HG03521 (cell line): ENCODE data around the gene SETSIP.
"Not testable (repeated sequence)": the region's sequence is repeated elsewhere in the genome, so short reads cannot be mapped to it uniquely, and the experiment has no call there.

Experiments
- ATAC-seq: cut with Tn5 transposase; IDR thresholded peaks from one replicate; pipeline ENCODE4 v1.9.1; 2021; ENCODE audit warnings: mild to moderate bottlenecking, moderate library complexity; ENCODE audit not compliant: unreplicated experiment

The SETSIP gene, protein sequence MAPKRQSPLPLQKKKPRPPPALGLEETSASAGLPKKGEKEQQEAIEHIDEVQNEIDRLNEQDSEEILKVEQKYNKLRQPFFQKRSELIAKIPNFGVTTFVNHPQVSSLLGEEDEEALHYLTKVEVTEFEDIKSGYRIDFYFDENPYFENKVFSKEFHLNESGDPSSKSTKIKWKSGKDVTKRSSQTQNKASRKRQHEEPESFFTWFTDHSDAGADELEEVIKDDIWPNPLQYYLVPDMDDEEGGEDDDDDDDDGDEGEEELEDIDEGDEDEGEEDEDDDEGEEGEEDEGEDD

DNA sequence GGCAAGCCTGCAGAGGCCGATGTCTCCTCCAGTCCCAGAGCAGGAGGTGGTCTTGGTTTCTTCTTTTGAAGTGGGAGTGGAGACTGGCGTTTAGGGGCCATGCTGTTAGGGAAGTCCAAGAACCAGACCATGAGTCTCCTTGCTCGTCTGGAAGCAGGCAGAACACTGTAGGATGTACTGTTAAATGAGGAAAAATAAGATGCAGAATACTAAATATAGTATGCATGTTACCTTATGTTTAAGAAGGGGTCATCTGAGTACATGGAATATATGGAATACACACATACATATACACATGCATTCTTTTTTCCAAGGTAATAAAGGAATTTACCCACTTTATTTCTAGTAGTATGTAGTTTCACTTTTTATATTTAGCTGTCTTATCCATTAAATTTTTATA, at the start of gene SETSIP:
TSS of gene SETSIP (minus strand) at position 101 of the 400 bp plus-strand sequence. CDS start at position 101, 0 bp downstream.
- no peak for ATAC-seq

GRCh38 chr1:92123868-92124267, 48.7 kb upstream of the SETSIP start:
- ATAC-seq, result no peak

DNA sequence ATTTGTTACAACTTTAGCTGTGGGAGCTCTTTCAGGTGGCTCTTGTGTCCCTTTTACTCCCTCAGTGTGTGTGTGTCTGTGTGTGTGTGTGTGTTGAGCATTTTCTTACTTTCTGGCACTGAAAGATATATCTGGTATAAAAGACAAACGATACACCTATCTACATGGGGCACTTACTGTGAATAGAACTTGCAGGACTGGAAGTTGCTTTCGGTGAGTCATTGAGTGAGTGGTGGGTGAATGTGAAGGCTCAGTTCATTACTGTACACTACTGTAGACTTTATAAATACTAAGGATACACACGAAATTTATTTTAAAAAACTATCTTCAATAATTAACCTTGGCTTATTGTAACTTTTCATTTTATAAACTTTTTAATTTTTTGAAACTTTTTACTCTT, 43.6 kb upstream of the SETSIP start:
- ATAC-seq, result no peak

DNA sequence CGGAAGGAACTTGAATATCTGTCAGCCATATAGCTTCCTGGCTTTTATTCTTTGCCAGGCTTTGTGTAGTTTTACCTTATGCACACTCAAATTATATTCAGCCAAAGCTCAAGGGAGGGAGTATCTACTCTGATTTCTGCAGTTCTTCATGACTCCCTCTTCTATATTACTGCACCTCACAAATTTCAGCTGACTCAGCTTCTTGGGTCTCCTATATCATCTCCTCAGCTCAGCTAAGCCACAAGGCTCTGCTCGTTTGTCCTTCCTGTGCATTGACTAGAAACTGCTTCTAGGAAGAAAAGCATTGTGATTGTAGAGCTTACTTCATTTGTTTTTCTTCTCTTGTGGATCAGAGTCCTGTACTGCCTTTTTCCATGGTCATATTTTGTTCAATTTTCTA, 42.3 kb upstream of the SETSIP start:
- no peak for ATAC-seq

DNA sequence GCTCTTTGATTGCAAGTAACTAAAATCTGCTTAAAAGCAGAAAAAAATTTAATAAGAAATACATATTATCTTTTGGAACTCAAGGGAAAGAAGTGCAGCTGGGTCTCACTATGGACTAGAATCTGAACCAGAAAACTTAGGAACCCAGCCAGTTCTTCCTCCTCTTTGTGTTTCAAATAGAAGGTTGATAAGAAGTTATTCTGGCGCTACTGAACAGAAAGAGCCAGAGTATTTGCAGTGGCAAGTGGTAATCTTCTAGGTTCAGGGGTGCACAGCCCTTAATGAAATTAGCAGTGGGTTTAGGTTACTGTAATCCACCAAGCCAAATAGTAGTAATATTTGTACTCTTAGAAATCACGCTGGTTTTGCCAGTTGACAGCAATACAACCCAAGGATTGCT, 33.4 kb upstream of the SETSIP start:
- ATAC-seq, result no peak

DNA sequence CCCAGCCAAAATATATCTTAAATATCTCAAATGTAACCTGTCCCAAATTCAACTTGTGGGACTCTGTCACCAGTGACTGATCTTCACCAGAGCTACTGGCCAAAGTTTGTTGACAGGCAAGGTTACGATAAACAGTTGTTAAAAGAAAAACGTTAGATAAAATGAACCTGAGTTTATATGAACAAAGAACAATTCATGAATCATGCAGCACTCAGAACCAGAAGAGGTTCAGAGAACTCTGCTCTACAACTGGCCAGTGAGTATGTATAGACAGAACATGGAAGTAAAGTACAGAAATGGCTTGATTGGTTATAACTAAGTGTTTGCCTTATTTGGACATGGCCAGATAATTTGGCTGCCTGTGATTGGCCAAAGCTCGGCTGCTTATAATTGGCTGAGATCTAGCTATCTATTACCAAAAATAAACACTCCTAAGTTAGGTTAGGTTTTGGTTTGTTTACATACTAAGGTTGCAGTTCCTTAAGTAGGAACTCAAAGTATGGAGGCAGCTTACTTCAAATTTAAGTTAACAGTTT, 30.4 kb upstream of the SETSIP start:
- no peak for ATAC-seq

- no peak for ATAC-seq
These were observed 21.1 kb upstream of the SETSIP start for GRCh38 chr1:92096317-92096716.

DNA sequence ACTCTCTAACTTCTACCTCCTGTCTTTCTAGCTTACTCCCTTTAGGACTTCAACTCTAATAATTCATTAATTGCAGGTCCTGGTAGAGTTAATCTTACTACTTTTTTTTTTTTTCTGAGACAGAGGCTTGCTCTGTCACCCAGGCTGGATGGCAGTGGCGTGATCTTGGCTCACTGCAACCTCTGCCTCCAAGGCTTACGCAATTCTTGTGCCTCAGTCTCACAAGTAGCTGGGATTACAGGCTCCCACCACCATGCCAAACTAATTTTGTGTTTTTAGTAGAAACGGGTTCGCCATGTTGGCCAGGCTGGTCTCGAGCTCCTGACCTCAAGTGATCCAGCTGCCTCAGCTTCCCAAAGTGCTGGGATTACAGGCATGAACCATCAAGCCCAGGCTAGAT, 20.7 kb upstream of the SETSIP start:
- ATAC-seq, result no peak

GRCh38 chr1:92094595-92094994, 19.4 kb upstream of the SETSIP start:
- no peak for ATAC-seq

DNA sequence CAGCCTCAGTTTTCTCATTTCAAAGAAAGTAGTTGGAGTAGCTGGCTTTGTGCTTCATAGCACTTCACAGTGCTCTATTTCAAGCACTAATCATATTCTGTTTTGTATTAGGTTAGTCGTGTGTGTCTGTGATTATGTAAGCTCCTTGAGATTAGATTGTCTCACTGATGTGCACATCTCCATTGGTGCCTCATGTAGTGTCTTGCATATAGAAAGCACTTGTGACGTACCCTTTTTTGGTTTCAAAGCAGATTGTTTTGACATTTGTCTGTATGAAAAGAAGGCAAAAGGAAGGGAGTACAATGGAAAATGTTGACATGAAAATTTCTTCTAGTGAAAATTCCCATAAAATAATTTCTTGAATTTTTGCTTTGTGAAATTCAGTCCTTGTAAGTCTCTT, 18.9 kb upstream of the SETSIP start:
- ATAC-seq, result no peak

DNA sequence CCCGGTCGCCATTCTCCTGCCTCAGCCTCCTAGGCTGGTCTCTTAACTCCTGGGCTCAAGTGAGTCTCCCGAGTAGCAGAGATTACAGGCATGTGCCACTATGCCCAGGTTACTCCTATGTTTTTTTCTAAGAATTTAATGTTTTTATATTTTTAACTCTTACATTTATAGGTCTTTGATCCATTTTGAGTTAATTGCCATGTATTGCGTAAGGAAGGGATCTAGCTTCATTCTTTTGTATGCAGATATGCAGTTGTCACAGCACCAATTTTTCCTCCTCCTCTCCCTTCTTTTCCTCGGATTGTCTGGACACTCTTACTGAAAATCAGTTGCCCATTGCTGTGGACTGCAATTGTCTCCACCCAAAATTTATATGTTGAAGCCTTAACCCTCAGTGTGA, 16.4 kb upstream of the SETSIP start:
- no peak for ATAC-seq

GRCh38 chr1:92087542-92087941, 12.3 kb upstream of the SETSIP start:
- ATAC-seq, result no peak

DNA sequence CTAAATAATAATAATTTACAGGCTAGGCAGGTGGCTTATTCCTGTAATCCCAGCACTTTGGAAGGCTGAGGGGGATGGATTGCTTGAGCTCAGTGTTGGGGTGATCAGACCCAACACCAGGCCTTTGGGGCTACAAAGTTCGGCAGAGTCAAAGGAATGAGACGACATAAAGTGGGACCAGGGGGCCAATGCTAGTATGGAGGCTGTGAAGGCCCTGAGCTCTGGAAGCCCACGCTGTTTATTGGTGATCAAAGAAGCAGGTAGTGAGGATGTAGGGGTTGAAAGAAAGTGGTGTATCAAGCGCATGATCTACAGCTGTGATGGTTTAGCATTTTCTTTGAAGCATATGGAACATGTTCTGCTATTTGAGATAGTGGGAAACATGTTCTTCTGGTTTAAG, 10.5 kb upstream of the SETSIP start:
- no peak for ATAC-seq

DNA sequence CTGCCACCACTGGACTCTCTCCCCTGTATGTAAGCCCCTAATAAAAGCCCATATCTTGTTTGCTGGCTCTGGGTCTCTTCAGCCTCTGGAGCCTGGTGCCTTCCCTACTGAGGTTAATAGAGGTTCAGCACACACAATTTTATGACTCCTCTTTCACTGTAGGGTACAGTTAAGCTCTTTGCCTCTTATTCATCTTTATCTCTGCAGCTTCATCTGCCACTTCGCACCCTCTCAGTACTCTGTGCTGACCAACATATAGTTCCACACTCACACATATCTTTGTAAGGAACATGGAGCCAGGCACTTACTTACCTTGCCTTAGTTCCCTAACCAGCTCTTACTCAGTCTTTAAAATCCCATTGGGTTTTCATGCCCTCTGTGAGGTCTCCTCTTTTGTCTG, 9.4 kb upstream of the SETSIP start:
- no peak for ATAC-seq

DNA sequence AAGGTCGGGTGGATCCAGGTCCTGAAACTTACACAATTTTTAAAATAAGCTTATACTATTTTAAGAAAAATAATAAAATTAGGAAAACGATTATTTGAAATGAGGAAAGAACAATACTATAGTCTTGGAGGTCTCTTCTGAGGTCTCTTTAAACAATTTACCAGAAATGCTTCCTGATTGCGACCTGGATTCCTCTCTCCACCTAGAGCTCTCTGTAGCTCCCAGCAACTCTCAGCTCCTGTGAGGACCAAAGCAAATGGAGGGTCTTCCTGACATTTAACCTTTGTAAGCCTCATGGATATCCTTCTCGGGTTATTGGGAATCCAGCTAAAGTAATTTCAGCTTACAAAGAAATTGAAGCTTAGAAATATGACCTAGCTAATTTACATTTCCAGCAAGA, 5.8 kb upstream of the SETSIP start:
- no peak for ATAC-seq

GRCh38 chr1:92080128-92080985, 5.1 kb upstream of the SETSIP start, which contains the start of gene BTBD8:
Gene BTBD8 (plus strand): TSS chr1:92080345. CDS start chr1:92080572, 227 bp downstream.
- ATAC-seq, result peak; percentile 94

- no peak for ATAC-seq
These were observed 4.2 kb upstream of the SETSIP start for GRCh38 chr1:92079441-92079840.

- ATAC-seq, result not testable (repeated sequence)
These were observed 2.9 kb upstream of the SETSIP start for GRCh38 chr1:92078077-92078476.

DNA sequence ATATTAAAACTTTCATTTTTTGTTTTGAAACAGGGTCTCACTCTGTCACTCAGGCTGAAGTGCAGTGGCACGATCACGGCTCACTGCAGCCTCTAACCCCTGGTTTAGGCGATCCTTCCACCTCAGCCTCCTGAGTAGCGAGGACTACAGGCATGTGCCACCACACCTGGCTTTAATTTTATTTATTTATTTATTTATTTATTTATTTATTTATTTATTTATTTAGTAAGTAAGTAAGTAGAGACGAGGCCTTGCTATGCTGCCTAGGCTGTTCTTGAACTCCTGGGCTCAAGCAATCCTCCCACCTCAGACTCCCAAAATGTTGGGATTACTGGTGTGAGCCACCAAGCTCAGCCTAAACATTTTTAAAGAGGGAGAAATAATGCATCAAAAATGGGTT, 1.2 kb upstream of the SETSIP start:
- no peak for ATAC-seq

- ATAC-seq, result not testable (repeated sequence)
These were observed 765 bp downstream of the SETSIP start for GRCh38 chr1:92074446-92074845.

GRCh38 chr1:92070892-92071291, 4.3 kb downstream of the SETSIP start:
- ATAC-seq, result no peak

DNA sequence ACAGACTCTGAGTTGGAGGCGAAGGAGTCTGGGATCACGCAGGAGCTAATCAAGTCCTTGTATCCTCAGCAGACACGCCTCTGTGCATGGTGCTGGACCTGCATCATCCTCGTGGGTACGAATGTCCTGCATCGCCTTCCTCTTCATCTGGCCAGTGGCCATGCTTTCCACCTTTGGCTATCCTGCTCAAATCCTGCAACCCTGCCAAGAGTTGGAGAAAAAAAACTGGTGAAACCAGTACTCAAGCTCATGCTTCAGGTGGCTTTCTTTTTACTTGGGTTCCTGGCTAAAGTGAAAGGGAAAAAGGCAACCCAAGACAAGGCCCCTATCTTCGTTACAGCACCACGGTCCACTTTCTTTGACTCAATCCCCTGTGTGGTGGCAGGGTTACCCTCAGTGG, 8.9 kb downstream of the SETSIP start:
- no peak for ATAC-seq
